Fibroblast of lung (primary cell): ENCODE data around the gene RBM12. TPM values are rescaled to one million over a fixed set of nuclear protein-coding genes. Genes with fewer than 3 reads are reported as not detected.

Experiments
- DNase-seq, 2 donors: peaks; one replicate each; pipeline versions ENCODE4 v3.0.0 to v3.0.0-alpha.2; 2010; ENCODE audit warnings: low read depth in 2 of 2
- H2AFZ ChIP-seq: 2 replicates; pipeline ENCODE4 v1.5.1; 2012; ENCODE audit warnings: low read length, control low read depth, inconsistent platforms
- H3K27ac ChIP-seq: 2 replicates; pipeline ENCODE4 v1.5.1; 2011; ENCODE audit warnings: low read length, control low read depth; ENCODE audit not compliant: insufficient read depth
- H3K27me3 ChIP-seq: 2 replicates; pipeline ENCODE4 v1.5.1; 2011; ENCODE audit warnings: mild to moderate bottlenecking, low read length; ENCODE audit not compliant: control insufficient read depth, insufficient read depth
- H3K36me3 ChIP-seq: 2 replicates; pipeline ENCODE4 v1.5.1; 2011; ENCODE audit warnings: low read length; ENCODE audit not compliant: control insufficient read depth, insufficient read depth
- H3K4me1 ChIP-seq: 2 replicates; pipeline ENCODE4 v1.5.1; 2011; ENCODE audit warnings: low read length; ENCODE audit not compliant: control insufficient read depth, insufficient read depth; ENCODE audit errors: extremely low read depth
- H3K4me2 ChIP-seq: 2 replicates; pipeline ENCODE4 v1.5.1; 2011; ENCODE audit warnings: low read length, control low read depth; ENCODE audit not compliant: insufficient read depth; ENCODE audit errors: extremely low read depth
- H3K4me3 ChIP-seq, 4 experiments: fragments of 200-600 bp in 1 of 4; sonication (generic) in 1 of 4; replicated peaks in 1 of 4; 2 replicates each; pipeline ENCODE4 v1.5.1; 2011 to 2016; ENCODE audit warnings: low read length in 4 of 4, low read depth in 3 of 4, mild to moderate bottlenecking in 3 of 4, control low read depth in 2 of 4, inconsistent platforms in 1 of 4, mixed read lengths in 1 of 4; ENCODE audit not compliant: insufficient read depth in 1 of 4; ENCODE audit errors: control extremely low read depth in 1 of 4
- H3K79me2 ChIP-seq: 2 replicates; pipeline ENCODE4 v1.5.1; 2012; ENCODE audit warnings: mild to moderate bottlenecking, low read length, inconsistent platforms; ENCODE audit not compliant: control insufficient read depth, insufficient read depth
- H3K9ac ChIP-seq: 2 replicates; pipeline ENCODE4 v1.5.1; 2011; ENCODE audit warnings: mild to moderate bottlenecking, low read length, control low read depth; ENCODE audit not compliant: insufficient read depth
- H3K9me3 ChIP-seq: 2 replicates; pipeline ENCODE4 v1.5.1; 2012; ENCODE audit warnings: low read depth, low read length; ENCODE audit not compliant: control insufficient read depth, insufficient read depth
- H4K20me1 ChIP-seq: 2 replicates; pipeline ENCODE4 v1.5.1; 2011; ENCODE audit warnings: low read length; ENCODE audit not compliant: control insufficient read depth, insufficient read depth; ENCODE audit errors: extremely low read depth
- EZH2 ChIP-seq: IDR thresholded peaks from 2 replicates; pipeline ENCODE4 v1.5.1; 2012; ENCODE audit warnings: low read length, control low read depth, mild to moderate bottlenecking; ENCODE audit errors: missing control alignments
- polyA plus RNA-seq, 2 donors: library from polyadenylated mRNA; depleted of rRNA in 1 of 2; stranded (reverse) in 1 of 2; unstranded in 1 of 2; fragments of >200 nt; gene quantifications; 2 replicates each; pipeline ENCODE4 v1.2.1, GENCODE V29; 2011 to 2012; ENCODE audit warnings: missing spikeins in 1 of 2
- total RNA-seq: library from RNA; depleted of rRNA; stranded (reverse); fragments of >200 nt; gene quantifications from 2 replicates; pipeline ENCODE4 v1.2.1, GENCODE V29; 2014
- TF ChIP-seq, protein P1 (sequence below), 2 donors: IDR thresholded peaks in 1 of 2; conservative IDR thresholded peaks in 1 of 2; 1 replicate in 1 of 2; 2 replicates in 1 of 2; pipeline ENCODE4 v1.5.1; 2011 to 2012; ENCODE audit warnings: low read length in 2 of 2, control low read depth in 1 of 2, inconsistent platforms in 1 of 2, low read depth in 1 of 2, mild to moderate bottlenecking in 1 of 2

The RBM12 gene
- total and polyA plus RNA-seq, 2 donors (not counting 1 experiment from before 2014, with no cell fraction given): 29.9 to 109 TPM

- Histone ChIP-seq H3K27me3 (no peaks in the 10 kb centered on the region), H3K4me1 (peaks cover 14% of the 10 kb centered on the region), H3K9ac (peak within 1 kb of the TSS; percentile 98), H2AFZ (peak within 1 kb of the TSS; percentile 79), H4K20me1 (no peaks in the 10 kb centered on the region), H3K79me2 (peaks cover 25% of the 10 kb centered on the region), H3K4me3 (peak within 1 kb of the TSS; percentile 94 to 100 (median 94)), H3K27ac (peak within 1 kb of the TSS; percentile 98), H3K36me3 (peaks cover 5% of the 10 kb centered on the region), H3K4me2 (peak within 1 kb of the TSS; percentile 89), H3K9me3 (no peaks in the 10 kb centered on the region)
- TF ChIP-seq, protein P1, sequence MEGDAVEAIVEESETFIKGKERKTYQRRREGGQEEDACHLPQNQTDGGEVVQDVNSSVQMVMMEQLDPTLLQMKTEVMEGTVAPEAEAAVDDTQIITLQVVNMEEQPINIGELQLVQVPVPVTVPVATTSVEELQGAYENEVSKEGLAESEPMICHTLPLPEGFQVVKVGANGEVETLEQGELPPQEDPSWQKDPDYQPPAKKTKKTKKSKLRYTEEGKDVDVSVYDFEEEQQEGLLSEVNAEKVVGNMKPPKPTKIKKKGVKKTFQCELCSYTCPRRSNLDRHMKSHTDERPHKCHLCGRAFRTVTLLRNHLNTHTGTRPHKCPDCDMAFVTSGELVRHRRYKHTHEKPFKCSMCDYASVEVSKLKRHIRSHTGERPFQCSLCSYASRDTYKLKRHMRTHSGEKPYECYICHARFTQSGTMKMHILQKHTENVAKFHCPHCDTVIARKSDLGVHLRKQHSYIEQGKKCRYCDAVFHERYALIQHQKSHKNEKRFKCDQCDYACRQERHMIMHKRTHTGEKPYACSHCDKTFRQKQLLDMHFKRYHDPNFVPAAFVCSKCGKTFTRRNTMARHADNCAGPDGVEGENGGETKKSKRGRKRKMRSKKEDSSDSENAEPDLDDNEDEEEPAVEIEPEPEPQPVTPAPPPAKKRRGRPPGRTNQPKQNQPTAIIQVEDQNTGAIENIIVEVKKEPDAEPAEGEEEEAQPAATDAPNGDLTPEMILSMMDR (conservative IDR thresholded peaks at IDR 0.05 in 1 of 2, IDR thresholded peaks at IDR 0.05 in 1 of 2; ENCODE audit: low read depth in 1 of 2, low read length in 2 of 2): peak; percentile 6 to 19
- no peak for TF ChIP-seq EZH2
- peak; percentile 78 for DNase-seq
These were observed 34.6 kb upstream of the RBM12 start, which contains the start of the genes NFS1 and ROMO1 for GRCh38 chr20:35699127-35699956. Gene NFS1, minus strand, starts transcription at chr20:35699352. Its CDS starts 64 bp downstream, at chr20:35699288. Gene ROMO1, plus strand, starts transcription at chr20:35699405. Its CDS starts 228 bp downstream, at chr20:35699633.

- Histone ChIP-seq H3K4me3 (peak overlapping the region; percentile 85 to 100 (median 94)), H4K20me1 (no peaks in the 10 kb centered on the region), H3K79me2 (peaks cover 25% of the 10 kb centered on the region), H3K4me1 (peaks cover 14% of the 10 kb centered on the region), H3K4me2 (peak overlapping the region; percentile 81), H3K27me3 (no peaks in the 10 kb centered on the region), H2AFZ (peak overlapping the region; percentile 76), H3K9ac (peak overlapping the region; percentile 98), H3K9me3 (no peaks in the 10 kb centered on the region), H3K36me3 (peaks cover 5% of the 10 kb centered on the region), H3K27ac (peak overlapping the region; percentile 98)
- DNase-seq: peak in 1 of 2 donors; percentile 21
- TF ChIP-seq EZH2: no peak
- TF ChIP-seq, protein P1 (conservative IDR thresholded peaks at IDR 0.05 in 1 of 2, IDR thresholded peaks at IDR 0.05 in 1 of 2; ENCODE audit: low read depth in 1 of 2, low read length in 2 of 2): no peak
These were observed 33.8 kb upstream of the RBM12 start for GRCh38 chr20:35698298-35699126.
